Coronary artery (tissue), 2 donors: ENCODE results near the gene NAGA.

Source experiments
- DNase-seq: peaks from one replicate; pipeline ENCODE4 v3.0.0-alpha.2; 2017; ENCODE audit warnings: low spot score
- H3K27ac ChIP-seq, 2 donors: fragments of 200-600 bp; sonication (generic); one replicate each; pipeline ENCODE4 v1.5.1; 2016 to 2019
- H3K4me3 ChIP-seq: fragments of 200-600 bp; sonication (generic); 2 replicates; pipeline ENCODE4 v1.5.1; 2016; ENCODE audit warnings: mild to moderate bottlenecking, moderate library complexity
- CTCF ChIP-seq: fragments of 200-600 bp; sonication (generic); IDR thresholded peaks from one replicate; pipeline ENCODE4 v1.5.1; 2019; ENCODE audit warnings: antibody characterized with exemption

NAGA gene

GRCh38 chr22:42066937-42067336 lies 3.7 kb downstream of the NAGA start:
- Histone ChIP-seq H3K27ac (no peak overlapping the region), H3K4me3 (no peak overlapping the region)
- DNase-seq = no peak
- TF ChIP-seq CTCF = no peak

GRCh38 chr22:42066126-42066761 lies 4.4 kb downstream of the NAGA start:
- no peak for DNase-seq
- Histone ChIP-seq H3K27ac (no peak overlapping the region), H3K4me3 (no peak overlapping the region)
- no peak for TF ChIP-seq CTCF

- no peak overlapping the region for H3K27ac ChIP-seq
- TF ChIP-seq CTCF = no peak
- DNase-seq = no peak
- H3K4me3 ChIP-seq = no peak overlapping the region
These were observed 5.0 kb downstream of the NAGA start for GRCh38 chr22:42065438-42066125.

- Histone ChIP-seq H3K4me3 (no peak overlapping the region), H3K27ac (no peak overlapping the region)
- no peak for TF ChIP-seq CTCF
- DNase-seq = no peak
These were observed 6.0 kb downstream of the NAGA start for GRCh38 chr22:42064629-42065028.

GRCh38 chr22:42062506-42063170 lies 8.0 kb downstream of the NAGA start:
- no peak for DNase-seq
- H3K27ac ChIP-seq = no peak overlapping the region
- H3K4me3 ChIP-seq = no peak overlapping the region
- TF ChIP-seq CTCF = no peak

GRCh38 chr22:42061041-42061440 lies 9.6 kb downstream of the NAGA start:
- Histone ChIP-seq H3K27ac (no peak overlapping the region), H3K4me3 (no peak overlapping the region)
- TF ChIP-seq CTCF = no peak
- DNase-seq = no peak
